ENCODE data around the gene SLC7A1.

DNA sequence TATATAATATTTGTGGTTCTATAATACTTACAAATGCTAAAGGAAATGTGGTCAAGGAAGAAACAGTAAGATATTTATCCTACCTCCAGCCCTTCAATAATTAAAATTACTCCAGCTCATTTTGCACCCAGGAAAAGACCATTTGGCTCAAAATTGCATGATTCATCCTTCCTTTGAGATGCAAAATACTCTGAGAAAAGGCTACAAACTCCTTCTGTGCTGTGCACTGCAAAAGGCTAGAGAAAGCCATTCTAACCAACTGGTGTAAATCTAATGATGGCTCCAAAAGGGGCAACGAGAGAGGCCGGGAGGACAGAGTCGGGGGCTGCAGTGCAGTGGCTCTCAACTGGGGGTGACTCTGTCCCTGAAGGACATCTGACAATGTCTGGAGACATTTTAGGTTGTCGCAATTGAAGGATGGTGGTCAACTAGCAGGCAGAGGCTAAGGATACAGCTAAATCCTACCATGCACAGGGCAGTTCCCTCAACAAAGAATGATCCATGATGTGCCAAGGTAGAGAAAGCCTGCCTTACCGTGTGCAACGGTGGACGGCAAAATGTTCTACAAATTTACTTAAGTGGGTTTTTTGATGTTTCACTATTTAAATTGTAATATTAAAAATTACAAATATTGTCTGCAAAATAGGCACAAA, 32.6 kb downstream of the SLC7A1 start:
- TF ChIP-seq, protein P1, sequence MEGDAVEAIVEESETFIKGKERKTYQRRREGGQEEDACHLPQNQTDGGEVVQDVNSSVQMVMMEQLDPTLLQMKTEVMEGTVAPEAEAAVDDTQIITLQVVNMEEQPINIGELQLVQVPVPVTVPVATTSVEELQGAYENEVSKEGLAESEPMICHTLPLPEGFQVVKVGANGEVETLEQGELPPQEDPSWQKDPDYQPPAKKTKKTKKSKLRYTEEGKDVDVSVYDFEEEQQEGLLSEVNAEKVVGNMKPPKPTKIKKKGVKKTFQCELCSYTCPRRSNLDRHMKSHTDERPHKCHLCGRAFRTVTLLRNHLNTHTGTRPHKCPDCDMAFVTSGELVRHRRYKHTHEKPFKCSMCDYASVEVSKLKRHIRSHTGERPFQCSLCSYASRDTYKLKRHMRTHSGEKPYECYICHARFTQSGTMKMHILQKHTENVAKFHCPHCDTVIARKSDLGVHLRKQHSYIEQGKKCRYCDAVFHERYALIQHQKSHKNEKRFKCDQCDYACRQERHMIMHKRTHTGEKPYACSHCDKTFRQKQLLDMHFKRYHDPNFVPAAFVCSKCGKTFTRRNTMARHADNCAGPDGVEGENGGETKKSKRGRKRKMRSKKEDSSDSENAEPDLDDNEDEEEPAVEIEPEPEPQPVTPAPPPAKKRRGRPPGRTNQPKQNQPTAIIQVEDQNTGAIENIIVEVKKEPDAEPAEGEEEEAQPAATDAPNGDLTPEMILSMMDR (IDR thresholded peaks at IDR 0.05; ENCODE audit: poor library complexity), result no peak
- TF ChIP-seq EZH2phosphoT487 (IDR thresholded peaks at IDR 0.05; ENCODE audit: low read depth, severe bottlenecking, unreplicated experiment), result no peak
- no peak for TF ChIP-seq EZH2 (IDR thresholded peaks at IDR 0.05; ENCODE audit: borderline replicate concordance)

All from hepatocyte (in vitro differentiated cells).